Liver (tissue), 3 donors: ENCODE data around the gene BEGAIN.

Experiments
- CTCF ChIP-seq: fragments of 150-350 bp; IDR thresholded peaks from 2 replicates; pipeline ENCODE4 v1.5.1; 2017; ENCODE audit warnings: improper control_type of control experiment, low read depth, low read length; ENCODE audit not compliant: missing input control
- EGR1 ChIP-seq, 2 donors: IDR thresholded peaks; 2 replicates each; pipeline ENCODE4 v1.6.1; 2016 to 2018; ENCODE audit warnings: antibody characterized with exemption in 2 of 2, low read depth in 2 of 2
- MAX ChIP-seq: IDR thresholded peaks from 2 replicates; pipeline ENCODE4 v1.6.1; 2016; ENCODE audit warnings: antibody characterized with exemption
- TAF1 ChIP-seq: conservative IDR thresholded peaks from 2 replicates; pipeline ENCODE4 v1.6.1; 2016; ENCODE audit warnings: antibody characterized with exemption, mild to moderate bottlenecking
- donor health status: healthy.
- donor health status: healthy.

DNA sequence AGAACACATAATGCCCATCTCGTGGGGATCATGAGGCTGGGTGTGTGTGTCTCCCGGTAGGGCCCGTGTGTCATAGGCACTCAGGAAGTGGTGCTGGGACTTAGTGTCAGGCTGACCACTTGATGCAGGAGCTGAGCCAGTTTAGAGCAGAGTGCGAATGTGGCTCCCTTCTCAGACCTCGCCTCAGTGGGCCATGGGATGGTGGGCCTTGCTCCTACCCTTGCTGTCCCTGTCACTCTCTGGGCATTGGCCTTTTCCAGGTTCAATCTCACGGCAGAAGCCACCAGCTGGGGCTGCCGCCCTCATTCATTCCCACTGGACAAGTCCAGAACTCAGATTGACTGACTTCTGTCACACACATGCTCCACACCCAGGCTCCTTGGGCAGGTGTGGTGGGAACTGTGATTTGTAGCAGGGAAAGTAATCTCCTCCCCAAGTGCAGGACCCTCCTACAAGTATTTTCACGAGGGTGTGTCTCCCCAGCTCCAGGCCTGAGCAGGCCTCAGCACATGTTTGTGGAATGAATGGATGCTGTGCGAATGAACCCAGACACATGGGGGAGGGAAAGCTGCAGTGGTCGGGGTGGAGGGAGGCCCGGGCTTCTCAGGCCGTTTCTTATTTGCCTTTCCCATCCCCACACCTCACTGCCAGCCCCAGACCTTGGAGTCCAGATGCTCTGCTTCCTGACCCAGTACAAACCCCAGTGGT, 54.9 kb downstream of the BEGAIN start:
- TF ChIP-seq CTCF (no peak), EGR1 (IDR thresholded peaks at IDR 0.05; ENCODE audit: low read depth in 2 of 2) (no peak), TAF1 (no peak), MAX (no peak)
